ENCODE data around the gene CCT8L2.
"Not testable (repeated sequence)": the region's sequence is repeated elsewhere in the genome, so short reads cannot be mapped to it uniquely, and the experiment has no call there.

GRCh38 chr22:16603770-16604242, 11.2 kb upstream of the CCT8L2 start:
- TF ChIP-seq CTCF (IDR thresholded peaks at IDR 0.05; ENCODE audit: insufficient read depth, low read length, poor library complexity, severe bottlenecking); EZH2phosphoT487 (conservative IDR thresholded peaks at IDR 0.05; ENCODE audit: low read length): not testable (repeated sequence)
